CD8-positive, alpha-beta memory T cell (primary cell): Measurements from ENCODE around the gene NHS. TPM values are rescaled to one million over a fixed set of nuclear protein-coding genes. Genes with fewer than 3 reads are reported as not detected.

Experiments used
- CTCF ChIA-PET: fragments of 350-600 bp; sonication (Branson Sonifier 250); formaldehyde crosslinking; loops from one replicate; lab custom pipeline; 2021; ENCODE audit warnings: antibody characterized with exemption; lab: Charles Lee
- POLR2A ChIA-PET: fragments of 350-600 bp; sonication (Branson Sonifier 250); formaldehyde crosslinking; loops from one replicate; lab custom pipeline; 2021; ENCODE audit warnings: antibody characterized with exemption; lab: Charles Lee
- DNase-seq, 5 donors: peaks; one replicate each; pipeline versions ENCODE4 v3.0.0 to v3.0.0-alpha.2; 2020 to 2022; ENCODE audit warnings: mixed read lengths in 1 of 5
- H3K27ac ChIP-seq: one replicate; pipeline ENCODE4 v1.7.0; 2013; ENCODE audit warnings: low read depth, mild to moderate bottlenecking, low read length, moderate library complexity
- H3K27me3 ChIP-seq: 2 replicates; pipeline ENCODE4 v1.7.0; 2013; ENCODE audit warnings: low read length, mild to moderate bottlenecking; ENCODE audit not compliant: insufficient read depth, poor library complexity, severe bottlenecking
- H3K36me3 ChIP-seq: 2 replicates; pipeline ENCODE4 v1.7.0; 2013; ENCODE audit warnings: mild to moderate bottlenecking, low read length, moderate library complexity; ENCODE audit not compliant: insufficient read depth
- H3K4me1 ChIP-seq: 2 replicates; pipeline ENCODE4 v1.7.0; 2013; ENCODE audit warnings: mild to moderate bottlenecking, low read length, moderate library complexity; ENCODE audit not compliant: insufficient read depth
- H3K4me3 ChIP-seq: 2 replicates; pipeline ENCODE4 v1.7.0; 2013; ENCODE audit warnings: mild to moderate bottlenecking, low read length
- H3K9me3 ChIP-seq: 2 replicates; pipeline ENCODE4 v1.7.0; 2013; ENCODE audit warnings: mild to moderate bottlenecking, low read length
- H3K27ac Mint-ChIP-seq, 8 donors: one replicate each; pipeline ENCODE4 v1.8.0; 2020 to 2021; ENCODE audit warnings: mixed read lengths in 8 of 8, mild to moderate bottlenecking in 6 of 8, inconsistent platforms in 3 of 8, moderate library complexity in 3 of 8
- H3K27me3 Mint-ChIP-seq, 2 donors: one replicate each; pipeline ENCODE4 v1.8.0; 2020 to 2021; ENCODE audit warnings: mixed read lengths in 2 of 2, mild to moderate bottlenecking in 1 of 2, moderate library complexity in 1 of 2
- H3K36me3 Mint-ChIP-seq, 3 donors: one replicate each; pipeline ENCODE4 v1.8.0; 2020 to 2021; ENCODE audit warnings: mixed read lengths in 3 of 3, inconsistent platforms in 1 of 3, mild to moderate bottlenecking in 1 of 3
- H3K4me1 Mint-ChIP-seq, 3 donors: one replicate each; pipeline ENCODE4 v1.8.0; 2020 to 2021; ENCODE audit warnings: mixed read lengths in 3 of 3, inconsistent platforms in 1 of 3, mild to moderate bottlenecking in 1 of 3
- H3K4me3 Mint-ChIP-seq, 7 donors: one replicate each; pipeline ENCODE4 v1.8.0; 2020 to 2021; ENCODE audit warnings: mixed read lengths in 7 of 7, mild to moderate bottlenecking in 6 of 7, moderate library complexity in 4 of 7, inconsistent platforms in 2 of 7
- H3K9me3 Mint-ChIP-seq, 5 donors: one replicate each; pipeline ENCODE4 v1.8.0; 2020 to 2022; ENCODE audit warnings: mixed read lengths in 5 of 5, mild to moderate bottlenecking in 3 of 5, moderate library complexity in 2 of 5, inconsistent platforms in 1 of 5
- polyA plus RNA-seq: library from polyadenylated mRNA; unstranded; fragments of 300-500 nt; fragmentation: Illumina TruSeq; gene quantifications from one replicate; pipeline ENCODE4 v1.2.3, GENCODE V29; 2021
- total RNA-seq, 2 experiments: library from RNA; stranded (reverse); gene quantifications; one replicate each; pipeline ENCODE4 v1.2.3, GENCODE V29; 2021

The NHS gene
- total and polyA plus RNA-seq, 3 experiments from 2014 or later: 9.6 to 11.3 TPM; not detected in 1

DNA sequence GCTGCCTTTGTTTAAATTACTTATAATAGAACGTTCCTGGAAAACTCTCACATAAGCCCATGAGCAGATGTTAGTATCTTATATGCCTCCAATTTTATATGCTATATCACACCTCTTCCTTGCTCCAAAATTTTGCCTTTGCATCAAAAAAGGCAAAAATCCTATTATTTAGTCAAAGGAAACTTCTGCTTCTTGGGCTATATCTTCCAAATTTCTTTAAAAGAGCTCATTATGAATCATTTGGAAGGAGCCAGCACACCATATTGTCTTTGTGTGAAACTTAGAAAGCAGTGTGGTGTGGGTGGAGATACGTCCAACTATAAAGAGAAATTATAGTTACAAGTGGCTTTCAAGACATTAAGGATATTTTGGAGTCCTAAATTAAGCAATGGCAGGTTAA lies 35.7 kb downstream of the NHS start:
- Histone ChIP-seq H3K4me3 (no peak overlapping the region), H3K27ac (no peak overlapping the region), H3K9me3 (no peaks in the 10 kb centered on the region), H3K4me1 (no peaks in the 10 kb centered on the region), H3K27me3 (no peaks in the 10 kb centered on the region), H3K36me3 (no peaks in the 10 kb centered on the region)
- Mint-ChIP-seq H3K27me3 (peaks cover 0 to 4% of the 10 kb centered on the region in 2 donors), H3K9me3 (peaks cover 0 to 5% (median 0%) of the 10 kb centered on the region in 5 donors), H3K4me3 (no peak overlapping the region), H3K36me3 (no peaks in the 10 kb centered on the region), H3K4me1 (no peaks in the 10 kb centered on the region), H3K27ac (no peak overlapping the region)
- DNase-seq: no peak
- ChIA-PET POLR2A (no interaction called here), CTCF (no interaction called here)

GRCh38 chrX:17411205-17411604 lies 36.2 kb downstream of the NHS start:
- Histone ChIP-seq H3K4me3 (no peak overlapping the region), H3K27ac (no peak overlapping the region), H3K4me1 (no peaks in the 10 kb centered on the region), H3K36me3 (no peaks in the 10 kb centered on the region), H3K27me3 (no peaks in the 10 kb centered on the region), H3K9me3 (no peaks in the 10 kb centered on the region)
- H3K9me3 Mint-ChIP-seq: peaks cover 0 to 8% (median 0%) of the 10 kb centered on the region in 5 donors
- DNase-seq: no peak
- POLR2A ChIA-PET: no interaction called here
- CTCF ChIA-PET: no interaction called here
- no peak overlapping the region for H3K4me3 Mint-ChIP-seq
- H3K27ac Mint-ChIP-seq: no peak overlapping the region
- H3K4me1 Mint-ChIP-seq: no peaks in the 10 kb centered on the region
- H3K27me3 Mint-ChIP-seq: peaks cover 0 to 2% of the 10 kb centered on the region in 2 donors
- H3K36me3 Mint-ChIP-seq: no peaks in the 10 kb centered on the region

DNA sequence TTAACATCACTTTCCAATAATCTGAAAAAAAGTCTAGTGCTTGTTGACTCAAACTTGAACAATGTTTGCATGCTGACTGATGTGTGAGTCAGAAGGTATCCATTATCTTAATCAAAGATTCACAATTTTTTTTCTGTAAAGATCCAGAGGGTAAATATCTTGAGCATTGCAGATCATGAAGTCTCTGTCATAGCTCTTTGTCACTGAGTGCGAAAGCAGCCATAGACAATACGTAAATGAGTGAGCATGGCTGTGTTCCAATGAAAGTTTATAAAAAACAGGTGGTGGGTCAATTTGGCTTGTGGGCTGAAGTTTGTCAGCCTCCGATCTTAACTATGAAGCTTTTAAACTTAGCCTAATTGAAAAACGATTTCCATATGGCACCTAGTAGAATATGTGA lies 37.7 kb downstream of the NHS start:
- no peak overlapping the region for H3K4me3 Mint-ChIP-seq
- no peaks in the 10 kb centered on the region for H3K9me3 ChIP-seq
- H3K27me3 Mint-ChIP-seq: peaks cover 0 to 2% of the 10 kb centered on the region in 2 donors
- no peaks in the 10 kb centered on the region for H3K4me1 Mint-ChIP-seq
- DNase-seq: no peak
- no peaks in the 10 kb centered on the region for H3K36me3 ChIP-seq
- no peaks in the 10 kb centered on the region for H3K27me3 ChIP-seq
- no peaks in the 10 kb centered on the region for H3K36me3 Mint-ChIP-seq
- H3K27ac Mint-ChIP-seq: no peak overlapping the region
- H3K4me1 ChIP-seq: no peaks in the 10 kb centered on the region
- H3K9me3 Mint-ChIP-seq: peaks cover 0 to 8% (median 0%) of the 10 kb centered on the region in 5 donors
- H3K4me3 ChIP-seq: no peak overlapping the region
- no peak overlapping the region for H3K27ac ChIP-seq
- POLR2A ChIA-PET: no interaction called here
- CTCF ChIA-PET: no interaction called here

DNA sequence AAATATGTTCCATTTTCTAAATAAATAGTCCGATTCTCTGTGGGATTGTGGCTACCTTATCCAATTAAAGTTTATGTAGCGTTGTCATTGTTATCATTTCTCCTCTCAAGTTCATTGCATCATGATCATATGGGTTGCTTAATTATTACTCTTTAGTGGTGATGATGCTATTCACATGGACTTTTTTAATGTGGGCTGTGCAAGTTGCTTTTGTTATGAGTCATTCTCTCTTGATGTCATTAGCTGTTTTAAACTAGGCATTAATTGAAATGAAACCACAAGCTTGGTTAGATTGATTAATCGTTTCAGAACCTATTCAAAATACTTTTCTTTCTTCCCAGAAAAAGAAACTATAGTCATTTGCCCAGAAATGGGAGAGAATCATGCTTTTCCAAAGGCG lies 38.2 kb downstream of the NHS start:
- no peak overlapping the region for H3K4me3 Mint-ChIP-seq
- Histone ChIP-seq H3K27me3 (no peaks in the 10 kb centered on the region), H3K36me3 (no peaks in the 10 kb centered on the region), H3K9me3 (no peaks in the 10 kb centered on the region), H3K4me3 (no peak overlapping the region), H3K27ac (no peak overlapping the region), H3K4me1 (no peaks in the 10 kb centered on the region)
- no peaks in the 10 kb centered on the region for H3K36me3 Mint-ChIP-seq
- H3K27ac Mint-ChIP-seq: no peak overlapping the region
- CTCF ChIA-PET: no interaction called here
- H3K9me3 Mint-ChIP-seq: peaks cover 0 to 8% (median 0%) of the 10 kb centered on the region in 5 donors
- POLR2A ChIA-PET: no interaction called here
- no peak for DNase-seq
- no peaks in the 10 kb centered on the region for H3K4me1 Mint-ChIP-seq
- peaks cover 0 to 2% of the 10 kb centered on the region in 2 donors for H3K27me3 Mint-ChIP-seq

DNA sequence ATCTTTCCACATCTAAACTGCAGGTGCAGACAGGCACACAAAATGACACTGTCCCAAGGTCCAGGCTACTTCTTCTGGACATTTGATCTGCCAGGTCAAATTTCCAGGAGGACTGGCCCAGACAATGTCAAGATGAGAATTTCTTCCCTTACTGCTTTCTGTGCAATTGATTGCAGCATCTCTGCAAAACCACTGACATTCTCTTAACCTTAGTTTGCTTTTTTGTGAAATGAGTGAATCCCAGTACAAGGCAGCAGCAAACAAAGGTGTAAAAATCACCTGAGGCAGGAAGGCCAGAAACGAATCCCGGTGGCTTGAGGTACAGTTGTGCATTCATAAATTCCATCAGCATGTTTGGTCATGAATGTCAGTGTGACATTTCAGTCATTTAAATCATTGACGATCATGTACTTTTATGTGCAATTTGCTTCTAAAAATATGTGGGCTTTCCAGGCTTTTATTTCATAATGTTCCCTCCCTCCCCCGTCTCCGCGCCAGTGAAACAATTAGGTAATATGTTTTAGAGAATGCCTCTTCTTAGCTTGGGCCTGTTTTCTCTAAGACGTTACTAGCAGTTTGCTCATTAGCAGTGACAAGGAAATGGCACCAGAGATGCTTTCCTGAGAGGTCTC lies 39.1 kb downstream of the NHS start:
- peaks cover 0 to 6% (median 0%) of the 10 kb centered on the region in 5 donors for H3K9me3 Mint-ChIP-seq

GRCh38 chrX:17414839-17415238 lies 39.8 kb downstream of the NHS start:
- no peaks in the 10 kb centered on the region for H3K36me3 Mint-ChIP-seq
- H3K9me3 Mint-ChIP-seq: peaks cover 0 to 6% (median 0%) of the 10 kb centered on the region in 5 donors
- CTCF ChIA-PET: no interaction called here
- Histone ChIP-seq H3K4me3 (no peak overlapping the region), H3K36me3 (no peaks in the 10 kb centered on the region), H3K4me1 (no peaks in the 10 kb centered on the region), H3K27ac (no peak overlapping the region), H3K27me3 (no peaks in the 10 kb centered on the region), H3K9me3 (no peaks in the 10 kb centered on the region)
- POLR2A ChIA-PET: no interaction called here
- DNase-seq: no peak
- H3K27ac Mint-ChIP-seq: no peak overlapping the region
- peaks cover 0 to 2% of the 10 kb centered on the region in 2 donors for H3K27me3 Mint-ChIP-seq
- H3K4me1 Mint-ChIP-seq: no peaks in the 10 kb centered on the region
- H3K4me3 Mint-ChIP-seq: no peak overlapping the region

More for the DNA sequence above, 39.1 kb downstream of the NHS start:
- H3K27me3 ChIP-seq: no peaks in the 10 kb centered on the region
- no peak overlapping the region for H3K27ac Mint-ChIP-seq
- no peak overlapping the region for H3K4me3 ChIP-seq
- H3K36me3 ChIP-seq: no peaks in the 10 kb centered on the region
- H3K4me1 Mint-ChIP-seq: no peaks in the 10 kb centered on the region
- H3K36me3 Mint-ChIP-seq: no peaks in the 10 kb centered on the region
- no peak overlapping the region for H3K4me3 Mint-ChIP-seq
- H3K27me3 Mint-ChIP-seq: peaks cover 0 to 2% of the 10 kb centered on the region in 2 donors
- DNase-seq: no peak
- no peak overlapping the region for H3K27ac ChIP-seq
- H3K4me1 ChIP-seq: no peaks in the 10 kb centered on the region
- CTCF ChIA-PET: no interaction called here
- POLR2A ChIA-PET: no interaction called here
- H3K9me3 ChIP-seq: no peaks in the 10 kb centered on the region

DNA sequence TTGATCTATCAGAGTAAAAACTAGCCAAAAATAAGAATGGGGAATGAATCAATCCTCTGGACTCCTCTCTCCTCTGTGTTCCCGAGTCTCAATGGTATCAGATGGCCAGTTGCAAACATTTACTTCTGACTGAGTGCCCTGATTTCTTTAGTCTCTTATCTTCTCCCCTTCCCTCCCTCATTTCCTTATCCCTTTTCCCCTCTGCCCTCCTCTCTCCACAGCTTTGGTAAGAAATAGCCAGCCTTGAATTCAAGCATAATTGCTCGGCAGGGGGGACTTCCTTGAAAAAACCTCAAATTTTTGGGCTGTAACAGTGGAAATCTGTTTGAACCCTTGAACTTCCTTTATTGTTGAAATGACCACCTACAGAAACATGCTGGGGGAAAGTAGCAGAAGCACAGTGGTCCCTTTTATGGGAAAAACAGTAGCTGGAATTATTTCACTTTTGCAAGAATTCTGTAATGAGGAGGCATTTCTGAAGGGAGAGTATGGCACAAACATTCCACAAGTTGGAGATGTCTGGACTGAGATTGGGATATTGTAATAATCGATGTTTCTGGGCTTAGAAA lies 40.3 kb downstream of the NHS start:
- Mint-ChIP-seq H3K4me3 (no peak overlapping the region), H3K27ac (no peak overlapping the region), H3K27me3 (peaks cover 0 to 2% of the 10 kb centered on the region in 2 donors), H3K9me3 (peaks cover 0 to 6% (median 0%) of the 10 kb centered on the region in 5 donors), H3K4me1 (no peaks in the 10 kb centered on the region), H3K36me3 (no peaks in the 10 kb centered on the region)
- H3K36me3 ChIP-seq: no peaks in the 10 kb centered on the region
- no peak for DNase-seq
- H3K4me1 ChIP-seq: no peaks in the 10 kb centered on the region
- no peaks in the 10 kb centered on the region for H3K9me3 ChIP-seq
- H3K4me3 ChIP-seq: no peak overlapping the region
- POLR2A ChIA-PET: no interaction called here
- CTCF ChIA-PET: no interaction called here
- H3K27me3 ChIP-seq: no peaks in the 10 kb centered on the region
- H3K27ac ChIP-seq: no peak overlapping the region

- no peaks in the 10 kb centered on the region for H3K4me1 ChIP-seq
- H3K4me1 Mint-ChIP-seq: no peaks in the 10 kb centered on the region
- no peaks in the 10 kb centered on the region for H3K27me3 ChIP-seq
- H3K4me3 ChIP-seq: no peak overlapping the region
- no peak overlapping the region for H3K27ac ChIP-seq
- ChIA-PET POLR2A (no interaction called here), CTCF (no interaction called here)
- no peaks in the 10 kb centered on the region for H3K36me3 ChIP-seq
- H3K27me3 Mint-ChIP-seq: peaks cover 0 to 2% of the 10 kb centered on the region in 2 donors
- H3K9me3 ChIP-seq: no peaks in the 10 kb centered on the region
- H3K4me3 Mint-ChIP-seq: no peak overlapping the region
- no peak overlapping the region for H3K27ac Mint-ChIP-seq
- DNase-seq: no peak
- no peaks in the 10 kb centered on the region for H3K36me3 Mint-ChIP-seq
- peaks cover 0 to 6% (median 0%) of the 10 kb centered on the region in 5 donors for H3K9me3 Mint-ChIP-seq
Measured at GRCh38 chrX:17417372-17417771, 42.4 kb downstream of the NHS start.
